ENCODE measurements around the gene LAIR2.
A peak's percentile ranks its signal among the peaks of the same experiment; 100 is the strongest.
"Not testable (repeated sequence)": the region's sequence is repeated elsewhere in the genome, so short reads cannot be mapped to it uniquely, and the experiment has no call there.

The LAIR2 gene

GRCh38 chr19:54464630-54465425, 37.8 kb upstream of the LAIR2 start:
- peak; percentile 81 for DNase-seq (ENCODE audit: low read depth)

- DNase-seq (ENCODE audit: low read depth): no peak
Observed at GRCh38 chr19:54465426-54466109, 37.1 kb upstream of the LAIR2 start.

- not testable (repeated sequence) for DNase-seq (ENCODE audit: low read depth)
Observed at GRCh38 chr19:54466110-54466480, 36.5 kb upstream of the LAIR2 start.

- DNase-seq (ENCODE audit: low read depth): no peak
Observed at GRCh38 chr19:54469496-54469934, 33.1 kb upstream of the LAIR2 start.

- no peak for DNase-seq (ENCODE audit: low read depth)
Observed at GRCh38 chr19:54470276-54470887, 32.2 kb upstream of the LAIR2 start.

- no peak for DNase-seq (ENCODE audit: low read depth)
Observed at GRCh38 chr19:54470991-54471782, 31.4 kb upstream of the LAIR2 start.

GRCh38 chr19:54473071-54473891, 29.4 kb upstream of the LAIR2 start, which contains the start of gene CDC42EP5:
TSS of gene CDC42EP5 (minus strand) at chr19:54473296. CDS start at chr19:54465547, 7,749 bp downstream.
- DNase-seq (ENCODE audit: low read depth): no peak

GRCh38 chr19:54473892-54474372, 28.7 kb upstream of the LAIR2 start:
- DNase-seq (ENCODE audit: low read depth): no peak

- DNase-seq (ENCODE audit: low read depth): no peak
Observed at GRCh38 chr19:54475706-54476105, 26.9 kb upstream of the LAIR2 start.

- DNase-seq (ENCODE audit: low read depth): no peak
Observed at GRCh38 chr19:54477650-54478049, 25.0 kb upstream of the LAIR2 start.

GRCh38 chr19:54478677-54479266, 23.9 kb upstream of the LAIR2 start:
- DNase-seq (ENCODE audit: low read depth): no peak

- no peak for DNase-seq (ENCODE audit: low read depth)
Observed at GRCh38 chr19:54480051-54480450, 22.6 kb upstream of the LAIR2 start.

GRCh38 chr19:54481326-54481930, 21.2 kb upstream of the LAIR2 start:
- DNase-seq (ENCODE audit: low read depth): no peak

- no peak for DNase-seq (ENCODE audit: low read depth)
Observed at GRCh38 chr19:54482889-54483288, 19.7 kb upstream of the LAIR2 start.

GRCh38 chr19:54484451-54484850, 18.2 kb upstream of the LAIR2 start:
- no peak for DNase-seq (ENCODE audit: low read depth)

GRCh38 chr19:54485851-54486250, 16.8 kb upstream of the LAIR2 start:
- DNase-seq (ENCODE audit: low read depth): no peak

- DNase-seq (ENCODE audit: low read depth): no peak
Observed at GRCh38 chr19:54489341-54489740, 13.3 kb upstream of the LAIR2 start.

GRCh38 chr19:54489766-54490165, 12.9 kb upstream of the LAIR2 start:
- DNase-seq (ENCODE audit: low read depth): no peak

- no peak for DNase-seq (ENCODE audit: low read depth)
Observed at GRCh38 chr19:54492568-54492967, 10.1 kb upstream of the LAIR2 start.

GRCh38 chr19:54493056-54493455, 9.6 kb upstream of the LAIR2 start:
- not testable (repeated sequence) for DNase-seq (ENCODE audit: low read depth)
